ENCODE results near the gene LDLRAD3.
A peak's percentile ranks its signal among the peaks of the same experiment; 100 is the strongest.

The LDLRAD3 gene

GRCh38 chr11:36149538-36150242, 205.8 kb downstream of the LDLRAD3 start:
- DNase-seq (ENCODE audit: low read depth), result peak; percentile 99
- H3K4me3 ChIP-seq (ENCODE audit: low read depth, low read length), result no peak overlapping the region
- peak; percentile 80 for TF ChIP-seq CTCF (conservative IDR thresholded peaks at IDR 0.05; ENCODE audit: low read depth, low read length)

GRCh38 chr11:36150986-36151385, 207.1 kb downstream of the LDLRAD3 start:
- no peak for DNase-seq (ENCODE audit: low read depth)
- no peak for TF ChIP-seq CTCF (conservative IDR thresholded peaks at IDR 0.05; ENCODE audit: low read depth, low read length)
- no peak overlapping the region for H3K4me3 ChIP-seq (ENCODE audit: low read depth, low read length)

- H3K4me3 ChIP-seq (ENCODE audit: low read depth, low read length), result no peak overlapping the region
- no peak for TF ChIP-seq CTCF (conservative IDR thresholded peaks at IDR 0.05; ENCODE audit: low read depth, low read length)
- no peak for DNase-seq (ENCODE audit: low read depth)
Measured at GRCh38 chr11:36151933-36152580, 208.2 kb downstream of the LDLRAD3 start.

GRCh38 chr11:36153551-36153950, 209.7 kb downstream of the LDLRAD3 start:
- no peak for TF ChIP-seq CTCF (conservative IDR thresholded peaks at IDR 0.05; ENCODE audit: low read depth, low read length)
- no peak overlapping the region for H3K4me3 ChIP-seq (ENCODE audit: low read depth, low read length)
- DNase-seq (ENCODE audit: low read depth), result peak; percentile 32

- TF ChIP-seq CTCF (conservative IDR thresholded peaks at IDR 0.05; ENCODE audit: low read depth, low read length), result no peak
- no peak for DNase-seq (ENCODE audit: low read depth)
- no peak overlapping the region for H3K4me3 ChIP-seq (ENCODE audit: low read depth, low read length)
Measured at GRCh38 chr11:36155124-36155561, 211.3 kb downstream of the LDLRAD3 start.

- H3K4me3 ChIP-seq (ENCODE audit: low read depth, low read length), result no peak overlapping the region
- peak; percentile 64 for DNase-seq (ENCODE audit: low read depth)
- peak; percentile 30 for TF ChIP-seq CTCF (conservative IDR thresholded peaks at IDR 0.05; ENCODE audit: low read depth, low read length)
Measured at GRCh38 chr11:36155770-36156160, 211.9 kb downstream of the LDLRAD3 start.

Data from choroid plexus epithelial cell (primary cell).